AG04450 (cell line): Measurements from ENCODE around the gene SAMD7. TPM values are rescaled to one million over a fixed set of nuclear protein-coding genes. Genes with fewer than 3 reads are reported as not detected.

Experiments
- CTCF ChIA-PET: fragments of 300-600, 350-600 bp; formaldehyde crosslinking; extraction: SDS; loops from one replicate; lab custom pipeline; 2022; ENCODE audit warnings: antibody characterized with exemption, inconsistent platforms; lab: Charles Lee
- POLR2A ChIA-PET: fragments of 350-600 bp; formaldehyde crosslinking; extraction: SDS; loops from one replicate; lab custom pipeline; 2021; ENCODE audit warnings: antibody characterized with exemption, inconsistent platforms; lab: Yijun Ruan, JAX
- DNase-seq: peaks from one replicate; pipeline ENCODE4 v3.0.0-alpha.2; 2011; ENCODE audit warnings: low read depth, low spot score
- H3K27ac ChIP-seq: one replicate; pipeline ENCODE4 v1.5.1; 2012; ENCODE audit warnings: low read depth, low read length, control low read depth
- H3K27me3 ChIP-seq: one replicate; pipeline ENCODE4 v1.6.0; 2012; ENCODE audit warnings: low read length; ENCODE audit not compliant: control insufficient read depth, insufficient read depth
- H3K4me3 ChIP-seq: 2 replicates; pipeline ENCODE4 v1.5.1; 2011; ENCODE audit warnings: mild to moderate bottlenecking, low read depth, low read length, control low read depth
- H3K9me3 ChIP-seq: 2 replicates; pipeline ENCODE4 v1.5.1; 2012; ENCODE audit warnings: low read length; ENCODE audit not compliant: control insufficient read depth, insufficient read depth
- polyA plus RNA-seq: library from polyadenylated mRNA; depleted of rRNA; stranded (reverse); fragments of >200 nt; gene quantifications from 2 replicates; pipeline ENCODE4 v1.2.3, GENCODE V29; 2011
- TF ChIP-seq, protein P1 (sequence below): IDR thresholded peaks from 2 replicates; pipeline ENCODE4 v1.5.1; 2011; ENCODE audit warnings: low read depth, low read length, control low read depth, inconsistent platforms

SAMD7 gene
- polyA plus RNA-seq, 1 experiment: not detected

DNA sequence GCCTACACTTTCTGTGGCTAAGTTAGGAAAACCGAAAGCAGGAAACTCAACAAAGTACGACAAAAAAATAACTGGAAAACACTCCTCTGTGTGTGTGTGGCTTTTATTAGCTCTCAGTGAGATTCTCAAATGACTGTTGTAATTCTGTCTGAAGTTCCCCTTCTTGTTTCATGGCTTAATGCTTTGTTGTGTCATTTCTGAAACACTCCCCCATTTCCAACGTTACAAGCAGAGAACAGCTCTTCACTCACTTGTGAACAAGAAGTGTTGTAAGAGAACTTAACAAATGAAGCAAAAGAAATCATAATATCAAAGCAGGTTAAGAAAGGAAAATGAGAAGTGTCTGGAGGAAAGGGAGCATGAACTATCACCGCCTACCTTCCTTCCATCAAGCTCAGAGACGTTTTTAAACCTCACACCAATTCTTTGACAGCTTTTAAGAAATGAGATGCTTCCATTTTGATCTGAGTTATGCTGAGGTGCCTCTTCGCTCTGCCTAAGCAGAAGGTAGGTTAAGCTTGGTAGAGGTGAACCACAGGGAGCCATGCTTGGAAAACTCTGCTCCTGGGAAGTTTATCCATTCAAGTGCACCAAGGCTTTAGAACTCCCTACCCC lies 42.9 kb downstream of the SAMD7 start:
- H3K27ac ChIP-seq: no peak overlapping the region
- no peak for DNase-seq
- peaks cover 10% of the 10 kb centered on the region for H3K27me3 ChIP-seq
- TF ChIP-seq, protein P1, sequence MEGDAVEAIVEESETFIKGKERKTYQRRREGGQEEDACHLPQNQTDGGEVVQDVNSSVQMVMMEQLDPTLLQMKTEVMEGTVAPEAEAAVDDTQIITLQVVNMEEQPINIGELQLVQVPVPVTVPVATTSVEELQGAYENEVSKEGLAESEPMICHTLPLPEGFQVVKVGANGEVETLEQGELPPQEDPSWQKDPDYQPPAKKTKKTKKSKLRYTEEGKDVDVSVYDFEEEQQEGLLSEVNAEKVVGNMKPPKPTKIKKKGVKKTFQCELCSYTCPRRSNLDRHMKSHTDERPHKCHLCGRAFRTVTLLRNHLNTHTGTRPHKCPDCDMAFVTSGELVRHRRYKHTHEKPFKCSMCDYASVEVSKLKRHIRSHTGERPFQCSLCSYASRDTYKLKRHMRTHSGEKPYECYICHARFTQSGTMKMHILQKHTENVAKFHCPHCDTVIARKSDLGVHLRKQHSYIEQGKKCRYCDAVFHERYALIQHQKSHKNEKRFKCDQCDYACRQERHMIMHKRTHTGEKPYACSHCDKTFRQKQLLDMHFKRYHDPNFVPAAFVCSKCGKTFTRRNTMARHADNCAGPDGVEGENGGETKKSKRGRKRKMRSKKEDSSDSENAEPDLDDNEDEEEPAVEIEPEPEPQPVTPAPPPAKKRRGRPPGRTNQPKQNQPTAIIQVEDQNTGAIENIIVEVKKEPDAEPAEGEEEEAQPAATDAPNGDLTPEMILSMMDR: no peak
- ChIA-PET CTCF (no interaction called here), POLR2A (no interaction called here)
- H3K9me3 ChIP-seq: no peaks in the 10 kb centered on the region
- H3K4me3 ChIP-seq: no peak overlapping the region

DNA sequence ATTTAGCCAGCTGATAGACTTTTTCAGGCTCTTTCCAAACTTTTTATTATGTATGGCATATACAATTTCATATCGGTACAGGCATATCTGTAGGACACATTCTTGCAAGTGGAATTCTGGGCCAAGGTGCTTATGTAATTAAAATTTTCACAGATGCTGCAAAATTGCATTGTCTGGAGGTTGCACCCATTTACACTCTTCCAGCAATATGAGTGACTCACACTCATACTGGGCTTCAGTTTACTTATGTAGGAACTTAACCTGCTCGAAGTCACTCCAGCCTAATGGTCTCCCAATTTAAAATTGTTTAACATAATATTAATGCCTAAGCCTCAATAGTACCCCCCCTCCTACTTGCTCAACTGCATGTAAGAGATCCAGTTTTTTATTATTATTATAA lies 44.0 kb downstream of the SAMD7 start:
- Histone ChIP-seq H3K27ac (no peak overlapping the region), H3K9me3 (no peaks in the 10 kb centered on the region), H3K27me3 (peaks cover 15% of the 10 kb centered on the region), H3K4me3 (no peak overlapping the region)
- DNase-seq: no peak
- ChIA-PET CTCF (no interaction called here), POLR2A (no interaction called here)
- TF ChIP-seq, protein P1: no peak

DNA sequence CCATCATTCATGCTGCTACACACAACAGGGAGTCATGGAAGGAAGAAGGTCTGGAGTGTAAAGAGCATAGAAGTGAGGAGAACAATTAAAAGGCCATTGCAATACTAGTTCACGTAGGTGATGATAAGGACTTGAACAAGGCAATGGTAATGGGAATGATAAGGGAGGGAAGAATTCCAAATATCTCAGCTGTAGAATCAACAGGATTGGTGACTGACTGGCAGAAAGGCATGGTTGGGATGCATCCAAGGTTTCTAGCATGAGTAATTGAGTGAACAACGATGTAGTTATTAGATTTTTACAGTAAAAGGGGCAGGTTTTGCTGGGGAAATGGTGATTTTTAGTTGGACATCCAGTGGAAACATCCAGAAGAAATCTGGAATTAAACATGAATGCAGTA lies 52.8 kb downstream of the SAMD7 start:
- peaks cover 12% of the 10 kb centered on the region for H3K27me3 ChIP-seq
- POLR2A ChIA-PET: no interaction called here
- TF ChIP-seq, protein P1: no peak
- DNase-seq: no peak
- no peak overlapping the region for H3K4me3 ChIP-seq
- CTCF ChIA-PET: no interaction called here
- H3K27ac ChIP-seq: no peak overlapping the region
- H3K9me3 ChIP-seq: no peaks in the 10 kb centered on the region; the same call in 1 of the 2 replicates

DNA sequence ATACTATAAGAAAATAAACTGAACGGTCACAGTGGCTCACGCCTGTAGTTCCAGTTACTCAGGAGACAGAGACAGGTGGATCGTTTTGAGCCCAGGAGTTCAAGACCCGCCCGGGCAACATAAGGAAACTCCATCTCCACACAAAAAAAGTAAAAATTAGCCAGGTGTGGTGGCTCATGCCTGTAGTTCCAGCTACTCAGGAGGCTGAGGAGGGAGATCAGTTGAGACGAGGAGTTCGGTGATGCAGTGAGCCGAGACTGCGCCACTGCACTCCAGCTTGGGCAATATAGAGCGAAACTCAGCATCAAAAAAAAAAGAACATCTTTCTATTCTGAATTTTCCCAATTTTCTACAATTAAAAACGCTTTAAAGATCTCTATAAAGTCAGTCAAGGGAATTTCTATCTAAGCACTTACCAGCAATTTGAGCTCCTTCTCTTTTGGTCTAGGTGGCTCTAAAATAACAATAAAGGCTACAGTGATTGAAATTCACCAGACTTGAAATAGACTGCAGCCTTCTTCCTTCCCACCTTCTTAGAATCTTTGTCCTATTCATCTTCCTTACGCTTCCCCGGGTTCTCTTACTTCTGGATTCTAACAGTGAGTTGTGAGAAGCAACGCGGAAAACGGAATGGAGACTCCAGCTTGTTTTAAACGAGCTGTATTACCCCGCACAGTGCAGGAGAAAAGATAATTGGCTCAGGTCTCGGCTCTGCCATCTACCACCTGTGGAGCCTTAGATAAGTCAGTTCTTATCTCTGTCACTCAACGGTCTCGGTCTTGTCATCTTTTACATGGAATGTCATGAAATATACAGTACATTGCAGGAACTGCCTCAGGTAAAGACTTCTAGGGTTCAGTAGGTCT lies 54.4 kb downstream of the SAMD7 start:
- TF ChIP-seq, protein P1: no peak
- CTCF ChIA-PET: interaction anchor here (0.6 to 0.7 kb wide), 2 partner anchors 55 to 904 kb away, joined by 3 to 4 read pairs; no protein-coding TSS in a partner anchor
- Histone ChIP-seq H3K4me3 (peak overlapping the region; percentile 92), H3K27ac (no peak overlapping the region), H3K27me3 (peaks cover 6% of the 10 kb centered on the region), H3K9me3 (no peaks in the 10 kb centered on the region; the same call in 1 of the 2 replicates)
- DNase-seq: no peak
- POLR2A ChIA-PET: interaction anchor here (0.9 kb wide), 1 partner anchor 13 kb away, joined by 3 read pairs; no protein-coding TSS in a partner anchor
